HepG2 (cell line): ENCODE data around the gene MIB2. TPM values are rescaled to one million over a fixed set of nuclear protein-coding genes. Genes with fewer than 3 reads are reported as not detected.

ENCODE experiments used
- IKZF5 ChIP-seq: IDR thresholded peaks from 2 replicates; pipeline ENCODE4 v1.6.1; 2018; ENCODE audit warnings: missing genetic modification reagents, mild to moderate bottlenecking, missing compliant biosample characterization
- PHF5A ChIP-seq: IDR thresholded peaks from one replicate; pipeline ENCODE4 v1.6.1; 2018; ENCODE audit warnings: low read depth, missing genetic modification reagents; ENCODE audit not compliant: unreplicated experiment
- PRDM10 ChIP-seq: sonication (generic); formaldehyde crosslinking; IDR thresholded peaks from 2 replicates; pipeline ENCODE4 v1.4.0; 2020; ENCODE audit warnings: low read depth, missing genetic modification reagents
- SKI ChIP-seq: fragments of 450-650 bp; IDR thresholded peaks from one replicate; pipeline ENCODE4 v1.6.1; 2018; ENCODE audit warnings: mild to moderate bottlenecking; ENCODE audit not compliant: partially characterized antibody
- SMC3 ChIP-seq: IDR thresholded peaks from 2 replicates; pipeline ENCODE4 v1.6.1; 2011; ENCODE audit warnings: low read length, improper control_type of control experiment
- TFDP1 ChIP-seq: IDR thresholded peaks from 2 replicates; pipeline ENCODE4 v1.6.1; 2016; ENCODE audit warnings: missing compliant biosample characterization, missing genetic modification reagents, borderline replicate concordance
- THAP9 ChIP-seq: sonication (generic); formaldehyde crosslinking; IDR thresholded peaks from 2 replicates; pipeline ENCODE4; 2020; ENCODE audit warnings: missing genetic modification reagents, mild to moderate bottlenecking, borderline replicate concordance
- ZBTB25 ChIP-seq: IDR thresholded peaks from 2 replicates; pipeline ENCODE4 v1.6.1; 2018; ENCODE audit warnings: missing genetic modification reagents
- ZBTB8A ChIP-seq: sonication (generic); formaldehyde crosslinking; IDR thresholded peaks from 2 replicates; pipeline ENCODE4 v1.4.0; 2020; ENCODE audit warnings: mild to moderate bottlenecking, low read depth, missing genetic modification reagents, borderline replicate concordance
- ZNF609 ChIP-seq: sonication (generic); formaldehyde crosslinking; IDR thresholded peaks from 2 replicates; pipeline ENCODE4 v1.4.0; 2020; ENCODE audit warnings: mild to moderate bottlenecking, missing genetic modification reagents, borderline replicate concordance
- ZNF766 ChIP-seq: sonication (generic); formaldehyde crosslinking; IDR thresholded peaks from 2 replicates; pipeline ENCODE4 v1.5.0; 2020; ENCODE audit warnings: missing genetic modification reagents, borderline replicate concordance
- polyA plus RNA-seq, 8 experiments: library from polyadenylated mRNA; depleted of rRNA in 3 of 8; stranded (reverse) in 7 of 8; unstranded in 1 of 8; fragments of >200 nt; fragmentation: Illumina TruSeq in 4 of 8; extraction: Trizol in 4 of 8; gene quantifications; 2 replicates each; pipeline versions ENCODE4 v1.2.1 to v1.2.3, GENCODE V29; 2011 to 2016; ENCODE audit warnings: low read depth in 4 of 8, missing spikeins in 1 of 8, mixed read lengths in 1 of 8; ENCODE audit not compliant: insufficient read depth in 1 of 8
- total RNA-seq, 5 experiments: library from RNA; depleted of rRNA; stranded (reverse); fragments of >200 nt; fragmentation: Illumina TruSeq; extraction: Trizol; gene quantifications; 2 replicates each; pipeline ENCODE4 v1.2.3, GENCODE V29; 2016; ENCODE audit warnings: low read depth in 1 of 5

Gene MIB2
- total and polyA plus RNA-seq, 2 of the 13 experiments (the other 11 are each of a cell fraction or from before 2014, with no cell fraction given) = 19.9 to 30.4 TPM

- peak; percentile 46; the same call in 1 of the 2 replicates for TF ChIP-seq ZBTB25 (CRISPR knock-in tag)
- TF ChIP-seq SMC3 = no peak
- TF ChIP-seq SKI = no peak
- no peak for TF ChIP-seq ZBTB8A (CRISPR knock-in tag)
- TF ChIP-seq ZNF766 = no peak
- TF ChIP-seq PRDM10 (CRISPR knock-in tag) = no peak
- TF ChIP-seq PHF5A (CRISPR knock-in tag) = no peak
- peak; percentile 64 for TF ChIP-seq IKZF5 (CRISPR knock-in tag)
- TF ChIP-seq THAP9 (CRISPR knock-in tag) = peak; percentile 62; the same call in 1 of the 2 replicates
- peak; percentile 39; the same call in 1 of the 2 replicates for TF ChIP-seq TFDP1
- TF ChIP-seq ZNF609 (CRISPR knock-in tag) = peak; percentile 63; the same call in 1 of the 2 replicates
These were observed at the start of gene MIB2 (continued) for GRCh38 chr1:1615256-1616044.
